Psoas muscle (tissue), 8 donors: ENCODE measurements around the gene BSN. TPM values are rescaled to one million over a fixed set of nuclear protein-coding genes. Genes with fewer than 3 reads are reported as not detected.

ENCODE experiments used
- ATAC-seq, 4 donors: fragments of 200-7000 bp; cut with Tn5 transposase; one replicate each; pipeline ENCODE4 v1.9.1; 2020; ENCODE audit warnings: moderate library complexity in 3 of 4, mild to moderate bottlenecking in 2 of 4
- DNase-seq, 2 donors: peaks; one replicate each; pipeline ENCODE4 v3.0.0-alpha.2; 2020
- H3K27ac ChIP-seq: fragments of 200-600 bp; one replicate; pipeline ENCODE4 v1.8.0; 2022
- H3K27me3 ChIP-seq, 3 donors: fragments of 200-600 bp in 1 of 3; one replicate each; pipeline versions ENCODE4 v1.6.1 to v1.8.0; 2013 to 2022; ENCODE audit warnings: low read length in 2 of 3, mild to moderate bottlenecking in 2 of 3, moderate library complexity in 1 of 3; ENCODE audit not compliant: insufficient read depth in 3 of 3
- H3K36me3 ChIP-seq, 2 donors: fragments of 200-600 bp in 1 of 2; one replicate each; pipeline versions ENCODE4 v1.6.1 to v1.8.0; 2013 to 2022; ENCODE audit warnings: low read depth in 1 of 2, mild to moderate bottlenecking in 1 of 2, moderate library complexity in 1 of 2; ENCODE audit not compliant: insufficient read depth in 1 of 2
- H3K4me1 ChIP-seq: fragments of 200-600 bp; one replicate; pipeline ENCODE4 v1.8.0; 2022
- H3K4me3 ChIP-seq: fragments of 200-600 bp; one replicate; pipeline ENCODE4 v1.8.0; 2022; ENCODE audit warnings: mild to moderate bottlenecking
- H3K9me3 ChIP-seq: fragments of 200-600 bp; one replicate; pipeline ENCODE4 v1.8.0; 2022
- WGBS, 3 donors: extraction: QIAGEN DNeasy Blood & Tissue Kit; methylation state at CpG; one replicate each; pipeline versions ENCODE4 v1.1.6 to v1.1.7; 2013; 5-methylcytosine and 5-hydroxymethylcytosine counted together
- intact Hi-C, 2 donors: fragments of 100-400 bp; cut with DNase I; formaldehyde crosslinking; loops; one replicate each; pipeline versions ENCODE4 v1.11.0 to v1.14.2; 2022
- polyA plus RNA-seq, 3 donors: library from polyadenylated mRNA; stranded (reverse); fragments of 200-250 nt; gene quantifications; one replicate each; pipeline ENCODE4 v1.2.3, GENCODE V29; 2013
- total RNA-seq, 4 donors: library from RNA; stranded (reverse); fragmentation: NEBNext Ultra II Directional in 2 of 4; extraction: Animal tissue kit (Norgen Biotek cat#: 25700) in 2 of 4; gene quantifications; one replicate each; pipeline versions ENCODE4 v1.2.1 to v1.2.4, GENCODE V29; 2021 to 2023
- TF ChIP-seq, protein P1 (sequence below): fragments of 200-600 bp; IDR thresholded peaks from one replicate; pipeline ENCODE4 v1.8.0; 2022; ENCODE audit warnings: antibody characterized with exemption
- donor health status: healthy with polysubstance abuse.
- donor health status: DM: no; HTN: no; CAD: no; lungs with moderate emphysema.
- donor health status: Bipolar disorder and iron deficiency.
- donor health status: healthy.
- donor health status: DM: yes; HTN: yes; CAD: no.
- donor health status: DM: no; HTN: no; CAD: no.
- donor health status: DM: no; HTN: no; CAD: no.
- donor health status: DM: yes; HTN: yes; CAD: no.

Gene BSN
- total and polyA plus RNA-seq, 7 donors = 0.08 to 0.95 (median 0.22) TPM

DNA sequence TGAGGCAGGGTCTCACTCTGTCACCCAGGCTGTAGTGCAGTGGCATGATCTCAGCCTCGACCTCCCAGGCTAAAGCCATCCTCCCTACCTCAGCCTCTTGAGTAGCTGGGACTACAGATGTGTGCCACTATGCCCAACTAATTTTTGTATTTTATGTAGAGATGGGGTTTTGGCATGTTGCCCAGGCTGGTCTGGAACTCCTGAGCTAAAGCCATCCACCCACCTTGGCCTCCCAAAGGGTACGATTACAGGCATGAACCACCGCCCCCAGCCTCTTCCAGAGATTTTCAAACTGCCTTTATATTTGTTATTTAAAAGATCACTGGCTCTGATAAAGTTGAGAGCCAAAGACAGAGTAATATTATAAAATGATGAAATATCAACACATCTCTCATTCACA is 37.3 kb downstream of the BSN start:
- intact Hi-C loops = no loop called here
- TF ChIP-seq, protein P1, sequence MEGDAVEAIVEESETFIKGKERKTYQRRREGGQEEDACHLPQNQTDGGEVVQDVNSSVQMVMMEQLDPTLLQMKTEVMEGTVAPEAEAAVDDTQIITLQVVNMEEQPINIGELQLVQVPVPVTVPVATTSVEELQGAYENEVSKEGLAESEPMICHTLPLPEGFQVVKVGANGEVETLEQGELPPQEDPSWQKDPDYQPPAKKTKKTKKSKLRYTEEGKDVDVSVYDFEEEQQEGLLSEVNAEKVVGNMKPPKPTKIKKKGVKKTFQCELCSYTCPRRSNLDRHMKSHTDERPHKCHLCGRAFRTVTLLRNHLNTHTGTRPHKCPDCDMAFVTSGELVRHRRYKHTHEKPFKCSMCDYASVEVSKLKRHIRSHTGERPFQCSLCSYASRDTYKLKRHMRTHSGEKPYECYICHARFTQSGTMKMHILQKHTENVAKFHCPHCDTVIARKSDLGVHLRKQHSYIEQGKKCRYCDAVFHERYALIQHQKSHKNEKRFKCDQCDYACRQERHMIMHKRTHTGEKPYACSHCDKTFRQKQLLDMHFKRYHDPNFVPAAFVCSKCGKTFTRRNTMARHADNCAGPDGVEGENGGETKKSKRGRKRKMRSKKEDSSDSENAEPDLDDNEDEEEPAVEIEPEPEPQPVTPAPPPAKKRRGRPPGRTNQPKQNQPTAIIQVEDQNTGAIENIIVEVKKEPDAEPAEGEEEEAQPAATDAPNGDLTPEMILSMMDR = no peak
- Histone ChIP-seq H3K27me3 (no peaks in the 10 kb centered on the region), H3K4me1 (no peaks in the 10 kb centered on the region), H3K4me3 (no peak overlapping the region), H3K27ac (no peak overlapping the region), H3K9me3 (peaks cover 4% of the 10 kb centered on the region), H3K36me3 (no peaks in the 10 kb centered on the region)
- 72 to 83% (median 79%) methylated on average over 3 of the region's 3 CpGs for WGBS, 3 donors
- no peak for DNase-seq
- ATAC-seq = no peak

DNA sequence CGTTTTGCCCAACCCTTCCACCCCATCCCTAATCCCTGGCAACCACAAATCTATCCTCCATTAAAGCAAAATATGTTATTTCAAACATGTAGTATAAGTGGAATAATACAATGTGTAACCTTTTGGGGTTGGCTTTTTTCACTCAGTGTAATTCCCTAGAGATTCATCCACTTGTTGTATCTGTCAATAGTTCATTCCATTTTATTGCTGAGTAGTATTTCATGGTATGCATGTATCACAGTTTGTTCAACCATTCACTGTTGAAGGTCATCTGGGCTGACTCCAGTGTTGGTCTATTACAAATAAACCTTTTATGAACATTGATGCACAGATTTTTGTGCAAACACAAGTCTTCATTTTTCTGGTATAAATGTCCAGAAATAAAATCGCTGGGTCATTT is 38.8 kb downstream of the BSN start:
- intact Hi-C loops = no loop called here
- WGBS, 3 donors = 62 to 71% (median 63%) methylated on average over 2 of the region's 2 CpGs

DNA sequence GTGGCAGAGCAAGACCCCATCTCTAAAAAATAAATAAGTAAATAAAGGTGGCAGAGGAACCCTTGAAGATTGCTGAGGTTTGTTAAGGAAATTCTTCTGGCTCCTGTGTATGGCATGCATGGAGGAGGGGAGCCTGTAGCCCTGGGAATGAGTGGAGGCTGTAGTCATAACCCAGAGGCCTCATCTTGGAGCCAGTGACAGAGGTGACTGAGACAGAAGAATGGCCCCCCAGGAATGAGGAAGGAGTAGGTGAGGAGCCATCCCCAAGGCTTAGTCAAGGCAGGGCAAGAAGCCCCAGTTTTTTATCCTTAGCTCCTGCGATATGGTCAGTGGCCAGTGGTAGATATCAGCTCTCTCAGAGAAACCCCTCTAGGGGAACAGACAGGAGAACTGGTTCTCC is 46.5 kb downstream of the BSN start:
- Histone ChIP-seq H3K4me1 (no peaks in the 10 kb centered on the region), H3K36me3 (no peaks in the 10 kb centered on the region), H3K4me3 (no peak overlapping the region), H3K27me3 (no peaks in the 10 kb centered on the region), H3K9me3 (no peaks in the 10 kb centered on the region), H3K27ac (no peak overlapping the region)
- DNase-seq (no peak), ATAC-seq (no peak)
- WGBS, 3 donors = 93 to 100% (median 100%) methylated on average over 1 of the region's 1 CpG
- intact Hi-C loops = no loop called here
- TF ChIP-seq, protein P1 = no peak

More for the DNA sequence above, 38.8 kb downstream of the BSN start:
- Histone ChIP-seq H3K4me1 (no peaks in the 10 kb centered on the region), H3K9me3 (peaks cover 4% of the 10 kb centered on the region), H3K4me3 (no peak overlapping the region), H3K27me3 (no peaks in the 10 kb centered on the region), H3K36me3 (no peaks in the 10 kb centered on the region), H3K27ac (no peak overlapping the region)
- ATAC-seq (no peak), DNase-seq (no peak)
- TF ChIP-seq, protein P1 = no peak

DNA sequence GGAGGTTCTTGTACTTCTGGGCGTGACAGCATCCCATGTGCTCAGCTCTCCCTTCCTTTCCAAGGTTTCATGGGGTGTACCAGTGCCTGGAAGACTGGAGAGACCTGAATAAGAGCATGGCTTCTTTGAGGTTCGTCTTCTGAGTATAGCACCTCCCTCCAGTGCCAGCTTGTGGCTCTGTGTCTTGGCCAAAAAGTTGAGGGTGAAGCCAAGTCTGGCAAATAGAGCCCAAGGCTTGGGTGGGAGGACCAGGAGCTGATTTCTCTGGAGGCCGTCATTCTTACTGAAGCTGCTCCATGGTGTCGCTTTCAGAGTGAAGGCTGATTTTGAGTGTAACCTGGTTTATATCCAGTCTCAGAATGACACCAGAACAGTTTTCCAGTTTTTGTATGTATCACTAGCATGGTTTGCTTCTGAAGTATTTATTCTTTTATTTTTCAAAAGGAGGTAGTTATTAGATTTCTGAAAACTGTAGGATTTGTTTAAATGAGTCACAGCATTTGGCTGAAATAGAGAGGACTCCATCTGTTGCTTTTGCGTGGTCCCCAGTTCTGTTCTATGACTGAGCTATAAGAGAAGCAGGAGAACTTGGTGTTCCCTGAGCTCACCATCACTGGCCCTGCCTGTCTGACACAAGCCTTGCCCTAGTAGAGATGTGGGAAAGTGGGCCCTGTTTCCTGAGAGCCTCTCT is 47.2 kb downstream of the BSN start:
- WGBS, 3 donors = 72 to 77% (median 75%) methylated on average over 5 of the region's 5 CpGs
- intact Hi-C loops = no loop called here
- DNase-seq (no peak), ATAC-seq (no peak)
- Histone ChIP-seq H3K9me3 (no peaks in the 10 kb centered on the region), H3K27ac (no peak overlapping the region), H3K27me3 (no peaks in the 10 kb centered on the region), H3K36me3 (no peaks in the 10 kb centered on the region), H3K4me3 (no peak overlapping the region), H3K4me1 (no peaks in the 10 kb centered on the region)
- TF ChIP-seq, protein P1 = no peak

DNA sequence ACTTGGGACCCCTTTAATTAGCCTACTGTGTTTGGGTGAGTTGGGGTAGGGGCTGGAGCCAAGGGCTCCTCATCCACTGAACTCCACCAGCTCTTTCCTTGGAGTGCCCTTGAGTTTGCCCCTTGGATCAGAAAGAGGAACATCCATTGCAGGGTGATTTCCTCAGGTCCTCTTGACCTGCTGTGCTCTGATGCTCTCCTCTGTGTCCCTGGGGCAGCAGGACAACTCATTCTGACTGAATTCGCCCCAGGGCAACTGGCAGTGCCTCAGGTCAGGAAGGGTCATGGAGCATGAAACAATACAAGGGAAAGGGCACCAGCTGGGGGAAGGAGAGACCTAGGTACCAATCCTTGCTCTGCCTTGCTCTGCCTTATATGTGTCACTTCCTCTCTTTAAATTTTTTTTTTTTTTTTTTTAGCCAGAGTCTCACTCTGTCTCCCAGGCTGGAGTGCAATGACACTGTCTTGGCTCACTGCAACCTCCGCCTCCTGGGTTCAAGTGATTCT is 47.8 kb downstream of the BSN start:
- TF ChIP-seq, protein P1 = no peak
- DNase-seq (no peak), ATAC-seq (no peak)
- H3K36me3 ChIP-seq = no peaks in the 10 kb centered on the region
- H3K27me3 ChIP-seq = no peaks in the 10 kb centered on the region
- no peaks in the 10 kb centered on the region for H3K4me1 ChIP-seq
- no peak overlapping the region for H3K27ac ChIP-seq
- no peak overlapping the region for H3K4me3 ChIP-seq
- no peaks in the 10 kb centered on the region for H3K9me3 ChIP-seq
- WGBS, 3 donors = 91 to 96% (median 95%) methylated on average over 2 of the region's 2 CpGs
- intact Hi-C loops = no loop called here
